HepG2 (cell line): ENCODE measurements around the gene LRRC45. TPM values are rescaled to one million over a fixed set of nuclear protein-coding genes. Genes with fewer than 3 reads are reported as not detected.
A peak's percentile ranks its signal among the peaks of the same experiment; 100 is the strongest.

Experiments used
- ASH2L ChIP-seq: fragments of 300-600, 200-600 bp; sonication (generic); IDR thresholded peaks from 2 replicates; pipeline ENCODE4 v1.7.0; 2017; ENCODE audit warnings: low read depth, mild to moderate bottlenecking, moderate library complexity, mixed read lengths, low read length; ENCODE audit not compliant: insufficient read length
- HDAC2 ChIP-seq: sonication (generic); formaldehyde crosslinking; IDR thresholded peaks from 2 replicates; pipeline ENCODE4 v1.4.0; 2020; ENCODE audit warnings: missing genetic modification reagents
- HMG20B ChIP-seq: conservative IDR thresholded peaks from 2 replicates; pipeline ENCODE4 v1.6.1; 2016; ENCODE audit warnings: missing genetic modification reagents, missing compliant biosample characterization
- ZNF292 ChIP-seq: sonication (generic); formaldehyde crosslinking; IDR thresholded peaks from 2 replicates; pipeline ENCODE4 v1.8.1; 2022; ENCODE audit warnings: mild to moderate bottlenecking, low read depth, missing genetic modification reagents, borderline replicate concordance
- ZNF652 ChIP-seq: IDR thresholded peaks from 2 replicates; pipeline ENCODE4 v1.6.1; 2016; ENCODE audit warnings: low read depth, borderline replicate concordance
- polyA plus RNA-seq, 8 experiments: library from polyadenylated mRNA; depleted of rRNA in 3 of 8; stranded (reverse) in 7 of 8; unstranded in 1 of 8; fragments of >200 nt; fragmentation: Illumina TruSeq in 4 of 8; extraction: Trizol in 4 of 8; gene quantifications; 2 replicates each; pipeline versions ENCODE4 v1.2.1 to v1.2.3, GENCODE V29; 2011 to 2016; ENCODE audit warnings: low read depth in 4 of 8, missing spikeins in 1 of 8, mixed read lengths in 1 of 8; ENCODE audit not compliant: insufficient read depth in 1 of 8
- total RNA-seq, 5 experiments: library from RNA; depleted of rRNA; stranded (reverse); fragments of >200 nt; fragmentation: Illumina TruSeq; extraction: Trizol; gene quantifications; 2 replicates each; pipeline ENCODE4 v1.2.3, GENCODE V29; 2016; ENCODE audit warnings: low read depth in 1 of 5
- TF ChIP-seq, protein P1 (sequence below): IDR thresholded peaks from 2 replicates; pipeline ENCODE4 v1.6.1; 2016; ENCODE audit warnings: missing compliant biosample characterization, missing genetic modification reagents, borderline replicate concordance
- TF ChIP-seq, protein P2 (sequence below), 2 experiments: fragments of 450-650 bp in 1 of 2; sonication (generic) in 1 of 2; formaldehyde crosslinking in 1 of 2; IDR thresholded peaks; 2 replicates each; pipeline versions ENCODE4 v1.6.1 to v1.8.0; 2016 to 2022; ENCODE audit warnings: antibody characterized with exemption in 1 of 2, mild to moderate bottlenecking in 1 of 2, missing genetic modification reagents in 1 of 2
- TF ChIP-seq, protein P3 (sequence below): sonication (generic); formaldehyde crosslinking; IDR thresholded peaks from 2 replicates; pipeline ENCODE4 v1.4.0; 2020; ENCODE audit warnings: mild to moderate bottlenecking, missing genetic modification reagents
- TF ChIP-seq, protein P4 (sequence below): sonication (generic); formaldehyde crosslinking; IDR thresholded peaks from 2 replicates; pipeline ENCODE4 v1.4.0; 2020; ENCODE audit warnings: missing genetic modification reagents, borderline replicate concordance
- TF ChIP-seq, protein P5 (sequence below): sonication (generic); formaldehyde crosslinking; IDR thresholded peaks from 2 replicates; pipeline ENCODE4 v1.4.0; 2020; ENCODE audit warnings: missing genetic modification reagents, borderline replicate concordance

LRRC45 gene
- total and polyA plus RNA-seq, 2 of the 13 experiments (the other 11 are each of a cell fraction or from before 2014, with no cell fraction given), result 11.6 to 48.1 TPM

DNA sequence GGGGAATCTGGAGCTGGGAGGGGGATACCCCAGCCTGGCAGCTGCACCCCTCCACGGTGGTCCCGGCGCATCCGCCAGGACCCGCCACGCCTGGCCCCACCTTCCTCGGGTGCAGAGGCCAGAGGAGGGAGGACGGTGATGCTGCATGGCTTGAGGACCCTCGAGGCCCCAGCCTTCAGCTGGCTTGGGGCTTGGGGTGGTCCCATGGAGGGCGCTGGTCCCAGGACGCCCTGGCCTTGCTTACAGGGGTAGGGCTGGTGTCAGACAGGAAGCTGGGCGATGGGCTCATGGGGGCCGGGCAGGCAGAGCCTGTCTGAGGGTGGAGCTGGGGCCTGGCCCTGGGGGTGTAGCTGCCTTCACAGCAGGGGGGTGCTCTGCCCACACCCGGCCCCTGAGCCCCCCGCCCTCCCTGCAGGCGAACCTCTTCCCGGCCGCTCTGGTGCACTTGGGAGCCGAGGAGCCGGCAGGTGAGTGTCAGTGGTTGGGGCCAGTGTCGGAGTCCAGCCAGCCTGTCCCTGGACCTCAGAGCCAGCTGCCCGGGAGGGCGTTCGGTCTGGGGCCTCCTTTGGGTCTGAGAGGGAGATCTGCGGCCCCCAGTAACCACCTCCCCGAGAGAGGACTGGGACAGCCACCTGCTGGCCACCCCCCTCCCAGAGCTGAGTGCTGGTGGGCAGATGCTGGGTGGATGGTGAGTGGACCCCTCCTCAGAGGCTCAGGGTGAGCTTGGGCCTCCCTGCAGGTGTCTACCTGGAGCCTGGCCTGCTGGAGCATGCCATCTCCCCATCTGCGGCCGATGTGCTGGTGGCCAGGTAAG lies 6.8 kb upstream of the LRRC45 start (continued):
- TF ChIP-seq, protein P1, sequence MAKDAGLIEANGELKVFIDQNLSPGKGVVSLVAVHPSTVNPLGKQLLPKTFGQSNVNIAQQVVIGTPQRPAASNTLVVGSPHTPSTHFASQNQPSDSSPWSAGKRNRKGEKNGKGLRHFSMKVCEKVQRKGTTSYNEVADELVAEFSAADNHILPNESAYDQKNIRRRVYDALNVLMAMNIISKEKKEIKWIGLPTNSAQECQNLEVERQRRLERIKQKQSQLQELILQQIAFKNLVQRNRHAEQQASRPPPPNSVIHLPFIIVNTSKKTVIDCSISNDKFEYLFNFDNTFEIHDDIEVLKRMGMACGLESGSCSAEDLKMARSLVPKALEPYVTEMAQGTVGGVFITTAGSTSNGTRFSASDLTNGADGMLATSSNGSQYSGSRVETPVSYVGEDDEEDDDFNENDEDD, result 0 out of 2 replicates have a peak, but pooled peaks have one; percentile 2
- TF ChIP-seq, protein P2, sequence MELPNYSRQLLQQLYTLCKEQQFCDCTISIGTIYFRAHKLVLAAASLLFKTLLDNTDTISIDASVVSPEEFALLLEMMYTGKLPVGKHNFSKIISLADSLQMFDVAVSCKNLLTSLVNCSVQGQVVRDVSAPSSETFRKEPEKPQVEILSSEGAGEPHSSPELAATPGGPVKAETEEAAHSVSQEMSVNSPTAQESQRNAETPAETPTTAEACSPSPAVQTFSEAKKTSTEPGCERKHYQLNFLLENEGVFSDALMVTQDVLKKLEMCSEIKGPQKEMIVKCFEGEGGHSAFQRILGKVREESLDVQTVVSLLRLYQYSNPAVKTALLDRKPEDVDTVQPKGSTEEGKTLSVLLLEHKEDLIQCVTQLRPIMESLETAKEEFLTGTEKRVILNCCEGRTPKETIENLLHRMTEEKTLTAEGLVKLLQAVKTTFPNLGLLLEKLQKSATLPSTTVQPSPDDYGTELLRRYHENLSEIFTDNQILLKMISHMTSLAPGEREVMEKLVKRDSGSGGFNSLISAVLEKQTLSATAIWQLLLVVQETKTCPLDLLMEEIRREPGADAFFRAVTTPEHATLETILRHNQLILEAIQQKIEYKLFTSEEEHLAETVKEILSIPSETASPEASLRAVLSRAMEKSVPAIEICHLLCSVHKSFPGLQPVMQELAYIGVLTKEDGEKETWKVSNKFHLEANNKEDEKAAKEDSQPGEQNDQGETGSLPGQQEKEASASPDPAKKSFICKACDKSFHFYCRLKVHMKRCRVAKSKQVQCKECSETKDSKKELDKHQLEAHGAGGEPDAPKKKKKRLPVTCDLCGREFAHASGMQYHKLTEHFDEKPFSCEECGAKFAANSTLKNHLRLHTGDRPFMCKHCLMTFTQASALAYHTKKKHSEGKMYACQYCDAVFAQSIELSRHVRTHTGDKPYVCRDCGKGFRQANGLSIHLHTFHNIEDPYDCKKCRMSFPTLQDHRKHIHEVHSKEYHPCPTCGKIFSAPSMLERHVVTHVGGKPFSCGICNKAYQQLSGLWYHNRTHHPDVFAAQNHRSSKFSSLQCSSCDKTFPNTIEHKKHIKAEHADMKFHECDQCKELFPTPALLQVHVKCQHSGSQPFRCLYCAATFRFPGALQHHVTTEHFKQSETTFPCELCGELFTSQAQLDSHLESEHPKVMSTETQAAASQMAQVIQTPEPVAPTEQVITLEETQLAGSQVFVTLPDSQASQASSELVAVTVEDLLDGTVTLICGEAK (IDR thresholded peaks at IDR 0.05), result no peak
- TF ChIP-seq, protein P2 (CRISPR knock-in tag; IDR thresholded peaks at IDR 0.05), result 0 out of 2 replicates have a peak, but pooled peaks have one; percentile 0
- no peak for TF ChIP-seq ZNF652 (CRISPR knock-in tag)
- TF ChIP-seq ZNF292 (CRISPR knock-in tag), result no peak
- TF ChIP-seq, protein P3, sequence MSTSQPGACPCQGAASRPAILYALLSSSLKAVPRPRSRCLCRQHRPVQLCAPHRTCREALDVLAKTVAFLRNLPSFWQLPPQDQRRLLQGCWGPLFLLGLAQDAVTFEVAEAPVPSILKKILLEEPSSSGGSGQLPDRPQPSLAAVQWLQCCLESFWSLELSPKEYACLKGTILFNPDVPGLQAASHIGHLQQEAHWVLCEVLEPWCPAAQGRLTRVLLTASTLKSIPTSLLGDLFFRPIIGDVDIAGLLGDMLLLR (CRISPR knock-in tag), result no peak
- no peak for TF ChIP-seq ASH2L
- TF ChIP-seq, protein P4, sequence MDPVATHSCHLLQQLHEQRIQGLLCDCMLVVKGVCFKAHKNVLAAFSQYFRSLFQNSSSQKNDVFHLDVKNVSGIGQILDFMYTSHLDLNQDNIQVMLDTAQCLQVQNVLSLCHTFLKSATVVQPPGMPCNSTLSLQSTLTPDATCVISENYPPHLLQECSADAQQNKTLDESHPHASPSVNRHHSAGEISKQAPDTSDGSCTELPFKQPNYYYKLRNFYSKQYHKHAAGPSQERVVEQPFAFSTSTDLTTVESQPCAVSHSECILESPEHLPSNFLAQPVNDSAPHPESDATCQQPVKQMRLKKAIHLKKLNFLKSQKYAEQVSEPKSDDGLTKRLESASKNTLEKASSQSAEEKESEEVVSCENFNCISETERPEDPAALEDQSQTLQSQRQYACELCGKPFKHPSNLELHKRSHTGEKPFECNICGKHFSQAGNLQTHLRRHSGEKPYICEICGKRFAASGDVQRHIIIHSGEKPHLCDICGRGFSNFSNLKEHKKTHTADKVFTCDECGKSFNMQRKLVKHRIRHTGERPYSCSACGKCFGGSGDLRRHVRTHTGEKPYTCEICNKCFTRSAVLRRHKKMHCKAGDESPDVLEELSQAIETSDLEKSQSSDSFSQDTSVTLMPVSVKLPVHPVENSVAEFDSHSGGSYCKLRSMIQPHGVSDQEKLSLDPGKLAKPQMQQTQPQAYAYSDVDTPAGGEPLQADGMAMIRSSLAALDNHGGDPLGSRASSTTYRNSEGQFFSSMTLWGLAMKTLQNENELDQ, result no peak
- 0 out of 2 replicates have a peak, but pooled peaks have one; percentile 1 for TF ChIP-seq HMG20B (CRISPR knock-in tag)
- TF ChIP-seq HDAC2 (CRISPR knock-in tag), result no peak
- TF ChIP-seq, protein P5, sequence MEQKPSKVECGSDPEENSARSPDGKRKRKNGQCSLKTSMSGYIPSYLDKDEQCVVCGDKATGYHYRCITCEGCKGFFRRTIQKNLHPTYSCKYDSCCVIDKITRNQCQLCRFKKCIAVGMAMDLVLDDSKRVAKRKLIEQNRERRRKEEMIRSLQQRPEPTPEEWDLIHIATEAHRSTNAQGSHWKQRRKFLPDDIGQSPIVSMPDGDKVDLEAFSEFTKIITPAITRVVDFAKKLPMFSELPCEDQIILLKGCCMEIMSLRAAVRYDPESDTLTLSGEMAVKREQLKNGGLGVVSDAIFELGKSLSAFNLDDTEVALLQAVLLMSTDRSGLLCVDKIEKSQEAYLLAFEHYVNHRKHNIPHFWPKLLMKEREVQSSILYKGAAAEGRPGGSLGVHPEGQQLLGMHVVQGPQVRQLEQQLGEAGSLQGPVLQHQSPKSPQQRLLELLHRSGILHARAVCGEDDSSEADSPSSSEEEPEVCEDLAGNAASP, result no peak
